Sigmoid colon (tissue), 4 donors: ENCODE measurements around the gene CKAP5.

ENCODE experiments used
- CTCF ChIP-seq, 4 experiments: fragments of 450-650 bp in 3 of 4; fragments of 200-600 bp in 1 of 4; IDR thresholded peaks; one replicate each; pipeline ENCODE4 v1.5.1; 2016 to 2019; ENCODE audit warnings: antibody characterized with exemption in 4 of 4, mild to moderate bottlenecking in 3 of 4, moderate library complexity in 2 of 4
- EP300 ChIP-seq, 4 donors: sonication (generic); formaldehyde crosslinking; IDR thresholded peaks; one replicate each; pipeline ENCODE4 v1.6.1; 2017; ENCODE audit warnings: antibody characterized with exemption in 4 of 4
- POLR2A ChIP-seq, 2 donors: fragments of 450-650 bp; IDR thresholded peaks; one replicate each; pipeline ENCODE4 v1.6.1; 2016; ENCODE audit warnings: antibody characterized with exemption in 2 of 2, mild to moderate bottlenecking in 2 of 2, moderate library complexity in 2 of 2
- POLR2AphosphoS5 ChIP-seq, 4 donors: sonication (generic); formaldehyde crosslinking; IDR thresholded peaks; one replicate each; pipeline ENCODE4 v1.6.1; 2017; ENCODE audit warnings: antibody characterized with exemption in 4 of 4

DNA sequence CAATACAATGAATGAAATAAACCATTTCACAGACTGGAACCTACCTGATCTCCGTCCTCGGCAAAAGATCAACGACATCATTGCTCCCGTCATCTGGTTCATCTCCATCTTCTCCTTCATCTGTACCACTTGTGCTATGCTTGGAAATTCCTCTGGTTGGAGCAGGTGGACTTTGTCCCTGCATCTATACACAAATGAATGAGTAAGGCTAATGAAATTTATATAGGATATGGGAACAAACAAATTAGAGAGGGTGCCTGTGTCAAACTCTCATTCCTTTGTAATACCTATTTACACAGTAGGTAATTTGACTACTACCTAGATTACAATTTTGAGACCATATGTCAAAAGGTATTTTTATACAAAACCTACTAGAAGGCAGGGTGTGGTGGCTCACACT, 67.7 kb downstream of the CKAP5 start:
- TF ChIP-seq CTCF (IDR thresholded peaks at IDR 0.05) (no peak), POLR2AphosphoS5 (IDR thresholded peaks at IDR 0.05) (no peak), POLR2A (IDR thresholded peaks at IDR 0.05) (no peak), EP300 (IDR thresholded peaks at IDR 0.05) (no peak)
